ENCODE data around the gene SMC4.

GRCh38 chr3:160409812-160410610 lies 10.6 kb downstream of the SMC4 start:
- no peak for TF ChIP-seq CTCF (IDR thresholded peaks at IDR 0.05)
- no peak for TF ChIP-seq POLR2A (IDR thresholded peaks at IDR 0.05)

Measured in adrenal gland (tissue), 5 donors.